Activated CD4-positive, alpha-beta T cell treated with anti-CD3 and anti-CD28 coated beads, Interleukin-2, amount 50 U/mL, for 4 hours (primary cell): ENCODE results near the gene ZNF207.
"Not testable (repeated sequence)": the region's sequence is repeated elsewhere in the genome, so short reads cannot be mapped to it uniquely, and the experiment has no call there.

Source experiments
- DNase-seq, 2 experiments: peaks; one replicate each; pipeline ENCODE4 v3.0.0-alpha.2; 2020

Gene ZNF207

DNA sequence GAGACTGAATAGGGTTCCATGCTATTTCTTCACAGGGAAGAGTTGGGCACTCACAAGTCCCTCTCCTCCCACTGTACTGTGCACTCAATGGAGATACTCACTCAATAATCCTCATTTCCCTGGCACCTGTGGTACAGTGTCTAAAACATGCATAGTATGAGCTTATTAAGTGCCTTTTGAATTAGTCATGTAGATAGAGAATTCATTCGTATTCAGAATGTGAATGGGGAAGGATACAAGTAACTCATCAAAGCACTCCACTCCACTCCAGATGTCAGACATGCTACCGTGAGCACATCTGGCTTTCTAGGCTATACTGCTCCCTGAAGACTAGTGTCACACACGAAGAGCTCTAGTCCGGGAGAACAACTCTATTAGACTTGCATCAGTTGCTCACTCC, 14.3 kb upstream of the ZNF207 start:
- no peak for DNase-seq

DNA sequence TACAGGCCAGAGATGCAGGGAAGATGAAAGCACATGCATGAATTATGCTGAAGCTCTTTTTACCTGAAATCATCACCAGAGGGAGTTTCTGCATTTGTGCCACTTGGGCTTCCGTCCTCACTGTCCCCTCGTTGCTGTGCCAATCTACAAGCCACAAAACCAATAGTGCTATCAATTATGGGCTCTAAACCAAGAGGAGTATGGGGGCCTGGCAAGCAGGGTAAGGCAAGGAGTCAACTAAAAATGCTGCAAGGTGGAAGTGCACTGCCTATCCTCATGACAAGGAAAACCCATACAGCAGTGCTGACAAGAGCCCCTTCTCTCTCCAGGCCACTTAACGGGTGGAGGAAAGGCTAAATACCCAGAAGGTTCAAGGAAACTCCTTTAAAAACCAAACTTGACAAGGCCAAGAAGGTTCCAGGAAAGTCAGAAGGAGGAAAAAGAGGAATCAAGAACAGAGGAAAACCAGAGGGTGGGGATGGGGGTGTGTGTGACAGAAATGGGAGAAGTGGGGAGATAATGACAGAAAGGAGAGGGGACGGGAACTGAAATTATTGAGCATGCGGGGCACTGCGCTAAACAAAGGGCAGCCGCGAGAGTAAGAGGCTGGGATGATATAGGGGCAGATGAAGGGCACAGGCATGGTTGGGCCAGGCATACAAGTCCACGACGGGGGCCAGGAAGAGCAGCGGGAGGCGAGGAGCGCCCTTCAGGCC, 8.7 kb upstream of the ZNF207 start:
- peak; percentile 37 to 42 for DNase-seq

GRCh38 chr17:32341857-32342602, 7.9 kb upstream of the ZNF207 start, which contains the start of gene C17orf75:
TSS of gene C17orf75 (minus strand) at chr17:32342173. CDS start at chr17:32342139, 34 bp downstream.
- DNase-seq = peak; percentile 77

DNA sequence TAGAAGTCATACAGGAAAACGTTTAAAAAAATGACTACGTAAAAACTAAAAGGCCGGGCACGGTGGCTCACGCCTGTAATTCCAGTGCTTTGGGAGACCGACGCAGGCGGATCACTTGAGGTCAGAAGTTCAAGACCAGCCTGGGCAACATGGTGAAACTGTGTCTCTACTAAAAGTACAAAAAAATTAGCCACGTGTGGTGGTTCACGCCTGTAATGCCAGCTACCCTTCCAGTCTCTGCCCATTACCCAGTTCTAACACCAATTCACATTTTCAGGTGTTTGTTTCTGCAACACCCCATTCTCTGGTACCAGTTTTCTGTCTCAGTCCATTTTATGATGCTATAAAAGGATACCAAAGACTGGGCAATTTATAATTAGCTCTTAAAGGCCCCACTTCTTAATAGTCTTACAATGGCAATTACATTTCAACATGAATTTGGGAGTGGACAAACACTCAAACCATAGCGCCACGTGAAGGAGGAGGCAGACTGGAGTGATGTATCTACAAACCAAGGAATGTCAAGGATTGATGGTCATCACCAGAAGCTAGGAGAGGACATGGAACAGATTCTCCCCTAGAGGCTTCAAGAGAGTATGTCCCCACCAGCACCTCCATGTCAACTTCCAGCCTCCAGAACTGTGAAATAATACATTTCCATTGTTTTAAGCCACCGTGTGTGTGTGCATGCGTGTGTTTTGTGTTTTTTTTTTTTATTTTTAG, 7.2 kb upstream of the ZNF207 start:
- DNase-seq = no peak

DNA sequence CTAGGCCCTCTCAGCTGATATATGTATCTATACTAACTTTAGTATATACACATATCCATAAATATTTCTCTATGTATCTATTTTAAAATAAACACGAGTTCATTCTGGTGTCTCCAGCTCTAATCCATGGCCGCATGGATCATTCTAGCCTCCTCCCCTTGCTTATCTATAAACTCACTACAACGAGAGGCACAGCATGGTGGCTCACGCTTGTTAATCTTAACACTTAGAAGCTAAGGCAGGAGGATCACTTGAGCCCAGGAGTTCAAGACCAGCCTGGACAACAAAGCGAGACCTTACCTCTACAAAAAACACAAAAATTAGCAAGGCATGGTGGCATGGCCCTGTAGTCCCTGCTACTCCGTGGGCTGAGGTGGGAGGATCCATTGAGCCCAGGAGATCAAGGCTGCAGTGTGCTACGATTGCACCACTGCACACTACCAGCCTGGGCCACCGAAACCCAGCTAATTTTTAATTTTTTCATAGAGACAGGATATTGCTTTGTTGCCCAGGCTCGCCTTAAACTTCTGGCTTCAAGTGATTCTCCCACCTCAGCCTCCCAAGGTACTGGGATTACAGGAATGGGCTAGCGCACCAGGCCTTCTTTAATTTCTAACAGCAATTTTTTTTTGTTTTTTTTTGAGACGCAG, 3.9 kb upstream of the ZNF207 start:
- no peak for DNase-seq

- no peak for DNase-seq
Observed at GRCh38 chr17:32348483-32348800, 1.5 kb upstream of the ZNF207 start.

DNA sequence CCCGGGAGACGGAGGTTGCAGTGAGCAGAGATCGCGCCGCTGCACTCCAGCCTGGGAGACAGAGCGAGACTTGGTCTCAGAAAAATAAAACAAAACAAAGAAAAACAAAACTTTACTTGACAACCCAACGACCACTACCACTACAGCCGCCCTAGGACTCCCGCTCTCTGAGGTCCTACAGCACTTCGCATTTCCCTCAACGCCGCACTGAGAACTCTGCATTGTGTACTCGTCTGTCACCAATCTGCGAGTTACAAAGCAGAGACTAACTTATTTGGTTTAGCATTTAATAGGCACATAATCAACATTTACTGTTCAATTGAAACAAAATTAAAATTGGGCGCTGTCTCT, 479 bp upstream of the ZNF207 start:
- DNase-seq = no peak

GRCh38 chr17:32350666-32351418, 885 bp downstream of the ZNF207 start:
- peak; percentile 23 to 25 for DNase-seq

DNA sequence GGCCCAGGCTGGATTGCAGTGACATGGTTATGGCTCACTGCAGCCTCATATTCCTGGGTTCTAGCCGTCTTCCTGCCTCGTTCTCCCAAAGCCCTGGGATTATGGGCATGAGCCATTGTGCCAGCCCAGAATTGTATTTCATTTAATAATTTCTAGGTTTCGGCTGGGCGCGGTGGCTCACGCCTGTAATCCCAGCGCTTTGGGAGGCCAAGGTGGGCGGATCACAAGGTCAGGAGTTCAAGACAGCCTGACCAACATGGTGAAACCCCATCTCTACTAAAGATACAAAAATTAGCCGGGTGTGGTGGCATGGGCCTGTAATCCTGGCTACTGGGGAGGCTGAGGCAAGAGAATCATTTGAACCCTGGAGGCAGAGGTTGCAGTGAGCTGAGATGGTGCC, 2.8 kb downstream of the ZNF207 start:
- DNase-seq = not testable (repeated sequence)

- no peak for DNase-seq
Observed at GRCh38 chr17:32355649-32356377, 5.9 kb downstream of the ZNF207 start.

- DNase-seq = no peak
Observed at GRCh38 chr17:32356378-32356743, 6.4 kb downstream of the ZNF207 start.

- DNase-seq = no peak
Observed at GRCh38 chr17:32356750-32357149, 6.8 kb downstream of the ZNF207 start.

DNA sequence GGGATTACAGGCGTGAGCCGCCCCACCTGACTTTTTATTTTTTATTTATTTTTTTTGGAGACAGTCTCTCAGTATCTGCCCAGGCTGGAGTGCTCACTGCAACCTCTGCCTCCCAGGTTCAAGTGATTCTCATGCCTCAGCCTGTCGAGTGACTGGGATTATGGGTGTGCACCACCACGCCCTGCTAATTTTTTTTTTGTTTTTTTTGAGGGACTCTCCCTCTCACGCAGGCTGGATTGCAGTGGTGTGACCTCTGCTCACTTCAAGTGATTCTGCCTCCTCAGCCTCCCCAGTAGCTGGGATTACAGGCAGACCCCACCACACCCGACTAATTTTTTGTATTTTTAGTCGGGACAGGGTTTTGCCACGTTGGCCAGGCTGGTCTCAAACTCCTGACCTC, 7.7 kb downstream of the ZNF207 start:
- no peak for DNase-seq

DNA sequence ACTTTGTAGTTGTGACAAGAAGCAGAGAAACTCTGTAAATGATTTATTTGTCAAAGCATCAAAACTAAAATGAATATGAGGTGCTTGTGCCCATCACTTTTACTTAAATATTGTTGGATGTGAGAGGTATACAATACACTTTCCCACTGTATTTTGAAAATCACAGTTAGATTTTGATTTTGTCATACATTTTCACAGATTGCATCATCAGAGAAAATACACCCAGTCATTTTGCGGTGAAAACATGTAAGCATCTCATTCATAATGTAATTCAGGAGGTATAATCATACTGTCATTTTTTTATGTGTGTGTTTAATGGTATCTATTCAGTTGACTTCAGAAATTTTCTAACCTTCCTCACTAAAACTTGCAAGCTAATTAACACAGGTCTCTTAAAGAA, 11.3 kb downstream of the ZNF207 start:
- no peak for DNase-seq

DNA sequence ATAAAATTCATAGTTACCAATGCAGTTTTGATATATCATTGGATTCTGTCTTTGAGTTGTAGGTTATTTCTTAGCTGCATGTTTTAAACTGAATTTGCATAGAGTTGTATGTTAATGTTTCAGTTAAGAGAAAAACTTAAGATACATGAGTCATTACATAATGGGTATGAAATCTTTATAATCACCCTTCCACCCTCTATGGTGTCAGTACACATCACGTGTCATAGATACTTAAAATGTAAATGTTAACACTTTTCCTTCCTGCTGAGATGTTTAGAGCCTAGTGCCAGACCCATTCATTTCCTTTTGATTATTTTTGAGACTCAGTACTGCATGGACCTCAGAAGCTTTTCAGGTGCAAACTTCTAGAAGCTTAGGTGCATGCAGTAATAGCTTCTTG, 20.5 kb downstream of the ZNF207 start:
- DNase-seq = no peak

DNA sequence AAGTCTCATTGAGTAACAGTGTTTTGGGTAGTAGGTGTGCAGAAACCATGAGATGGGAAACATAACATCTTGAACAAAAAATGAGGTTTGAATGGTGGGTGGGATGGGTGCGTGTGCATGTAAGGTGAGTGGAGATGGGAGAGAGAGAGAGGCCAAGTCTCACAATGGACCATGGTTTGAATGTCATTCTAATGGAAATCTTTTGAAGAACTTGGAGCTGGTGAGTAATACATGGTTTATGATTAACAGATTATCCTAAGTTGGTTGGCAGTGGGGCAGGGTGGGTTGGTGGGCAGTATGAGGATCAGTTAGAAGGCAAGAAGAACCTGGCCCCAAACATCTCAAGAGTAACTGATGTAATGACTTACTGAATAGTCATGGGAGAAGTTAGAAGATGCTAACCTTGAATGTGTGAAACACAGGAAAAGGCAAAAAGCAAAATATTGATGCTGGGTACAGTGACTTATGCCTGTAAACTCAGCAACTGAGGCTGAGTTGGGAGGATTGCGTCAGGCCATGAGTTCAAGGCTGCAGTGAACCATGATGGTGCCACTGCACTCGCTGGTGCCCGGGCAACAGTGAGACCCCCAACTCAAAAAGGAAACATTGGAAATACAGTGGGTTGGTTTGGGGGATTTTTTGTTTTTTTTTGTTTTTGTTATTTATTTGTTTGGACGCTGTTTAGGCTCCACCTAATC, 32.7 kb downstream of the ZNF207 start:
- no peak for DNase-seq

- DNase-seq = no peak
Observed at GRCh38 chr17:32383926-32384434, 34.0 kb downstream of the ZNF207 start.

DNA sequence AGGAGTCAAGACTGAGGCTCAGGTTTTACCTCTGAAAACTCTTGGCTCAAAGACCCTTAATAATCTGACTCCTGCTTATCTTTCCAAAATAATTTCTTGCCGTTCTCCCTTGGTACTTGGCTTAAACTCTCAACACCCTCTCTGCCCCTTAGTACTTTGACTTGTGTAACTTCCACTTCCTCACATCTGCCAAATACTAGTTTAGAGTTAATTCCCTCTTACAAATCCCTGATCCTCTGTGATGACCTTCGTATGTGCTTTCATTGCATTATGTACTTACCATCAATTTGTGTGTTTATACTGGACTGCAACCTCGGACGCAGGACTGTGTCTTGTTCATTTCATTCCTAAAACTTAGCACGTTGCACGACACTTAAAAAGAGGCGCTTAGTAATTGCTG, 35.2 kb downstream of the ZNF207 start:
- no peak for DNase-seq

DNA sequence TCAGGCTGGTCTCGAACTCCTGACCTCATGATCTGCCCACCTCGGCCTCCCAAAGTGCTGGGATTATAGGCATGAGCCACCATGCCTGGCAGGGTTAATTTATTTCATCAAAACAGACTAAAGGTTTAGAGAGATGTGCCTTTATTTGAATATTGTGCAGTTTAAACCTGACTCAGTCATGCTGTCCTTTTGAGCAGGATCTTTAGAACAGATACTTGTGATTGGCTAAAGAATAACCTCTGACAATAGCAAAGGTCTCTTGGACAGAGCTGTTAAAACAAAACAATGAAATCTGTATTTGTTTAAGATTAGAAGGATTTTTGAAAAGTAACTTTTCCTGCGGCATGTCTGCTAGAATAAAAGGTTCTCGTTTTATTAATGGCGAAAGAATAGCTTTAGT, 36.0 kb downstream of the ZNF207 start:
- DNase-seq = no peak

DNA sequence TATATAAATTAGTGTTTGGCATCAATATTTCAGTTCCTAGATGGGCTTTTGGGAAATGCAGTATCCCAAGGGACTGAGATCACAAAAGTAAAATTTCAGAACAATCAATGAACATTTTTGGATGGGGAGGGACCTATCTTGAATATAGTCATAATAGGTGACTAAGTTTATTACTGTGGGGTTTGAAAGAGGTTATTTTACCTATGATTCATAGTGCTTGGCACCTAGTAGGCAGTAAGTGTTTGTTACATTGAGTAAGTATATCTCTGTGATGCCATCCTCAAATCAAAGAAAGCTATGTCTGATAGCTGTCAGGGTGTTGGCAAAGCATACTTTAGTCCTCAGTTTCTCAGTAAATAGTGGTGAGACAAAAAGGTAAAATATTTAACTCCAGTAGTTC, 36.9 kb downstream of the ZNF207 start:
- no peak for DNase-seq

GRCh38 chr17:32388128-32388527, 38.2 kb downstream of the ZNF207 start:
- DNase-seq = not testable (repeated sequence)
